Transverse colon (tissue), 4 donors: ENCODE results near the gene GAD2. TPM values are rescaled to one million over a fixed set of nuclear protein-coding genes. Genes with fewer than 3 reads are reported as not detected.
A peak's percentile ranks its signal among the peaks of the same experiment; 100 is the strongest.

Experiments
- DNase-seq: peaks from one replicate; pipeline ENCODE4 v3.0.0-alpha.2; 2019
- H3K27ac ChIP-seq, 4 donors: fragments of 200-600 bp; sonication (generic); 2 replicates each; pipeline ENCODE4 v1.5.1; 2016 to 2018; ENCODE audit warnings: inconsistent platforms in 4 of 4
- H3K27me3 ChIP-seq: fragments of 200-600 bp; sonication (generic); 2 replicates; pipeline ENCODE4 v1.5.1; 2017; ENCODE audit warnings: inconsistent platforms
- H3K36me3 ChIP-seq, 4 donors: fragments of 200-600 bp; sonication (generic); 2 replicates each; pipeline ENCODE4 v1.5.1; 2017 to 2019; ENCODE audit warnings: inconsistent platforms in 4 of 4
- H3K4me1 ChIP-seq, 4 donors: fragments of 200-600 bp; sonication (generic); 2 replicates each; pipeline ENCODE4 v1.5.1; 2017 to 2020; ENCODE audit warnings: inconsistent platforms in 4 of 4
- H3K4me3 ChIP-seq, 4 donors: fragments of 200-600 bp; sonication (generic); 1 replicate in 1 of 4; 2 replicates in 3 of 4; pipeline versions ENCODE4 v1.5.1 to v1.6.1; 2017 to 2019; ENCODE audit warnings: inconsistent platforms in 4 of 4
- H3K9me3 ChIP-seq, 2 donors: fragments of 200-600 bp; sonication (generic); 2 replicates each; pipeline ENCODE4 v1.5.1; 2017 to 2019; ENCODE audit warnings: inconsistent platforms in 2 of 2
- CTCF ChIP-seq, 5 experiments: fragments of 200-600 bp in 3 of 5; fragments of 450-650 bp in 2 of 5; sonication (generic) in 3 of 5; IDR thresholded peaks; 1 replicate in 2 of 5; 2 replicates in 3 of 5; pipeline ENCODE4 v1.5.1; 2016 to 2017; ENCODE audit warnings: antibody characterized with exemption in 5 of 5, inconsistent platforms in 3 of 5, mild to moderate bottlenecking in 2 of 5, moderate library complexity in 1 of 5
- EP300 ChIP-seq: sonication (generic); formaldehyde crosslinking; IDR thresholded peaks from one replicate; pipeline ENCODE4 v1.6.1; 2017; ENCODE audit warnings: antibody characterized with exemption, low read depth
- POLR2A ChIP-seq: fragments of 450-650 bp; IDR thresholded peaks from one replicate; pipeline ENCODE4 v1.6.1; 2016; ENCODE audit warnings: antibody characterized with exemption, mild to moderate bottlenecking, moderate library complexity
- POLR2AphosphoS5 ChIP-seq, 3 donors: sonication (generic); formaldehyde crosslinking; IDR thresholded peaks; one replicate each; pipeline ENCODE4 v1.6.1; 2016; ENCODE audit warnings: antibody characterized with exemption in 3 of 3
- WGBS, 2 donors: methylation state at CpG; one replicate each; pipeline ENCODE4 v1.1.5; 2018; ENCODE audit warnings: low coverage in 1 of 2; 5-methylcytosine and 5-hydroxymethylcytosine counted together
- in situ Hi-C, 4 donors: fragments of 200-750 bp; cut with MboI; loops; one replicate each; pipeline versions ENCODE4 v1.15.0 to v1.15.1; 2017; ENCODE audit warnings: low sequenced_read_pairs in 3 of 4, low pct_ligation_motif_present in 1 of 4, low pct_unique_long_range_greater_than_20kb in 1 of 4
- intact Hi-C: fragments of 100-400 bp; cut with DNase I; formaldehyde crosslinking; loops from one replicate; pipeline ENCODE4 v1.15.1; 2023; ENCODE audit warnings: low total_unique reads
- total RNA-seq, 4 donors: library from RNA; depleted of rRNA; stranded (reverse); fragments of >200 nt; gene quantifications; one replicate each; pipeline ENCODE4 v1.1.0, GENCODE V29; 2016

The GAD2 gene
- total RNA-seq, 4 donors from 2014 or later, result not detected

- in situ Hi-C loops, result loop anchor here in 1 of 4 donors (25.0 kb wide), 1 partner anchor 382 kb away; no protein-coding TSS in a partner anchor
- Histone ChIP-seq H3K27ac (no peak overlapping the region), H3K4me1 (peaks cover 0 to 4% (median 0%) of the 10 kb centered on the region in 4 donors), H3K36me3 (no peaks in the 10 kb centered on the region), H3K27me3 (peaks cover 4% of the 10 kb centered on the region), H3K4me3 (no peak overlapping the region), H3K9me3 (no peaks in the 10 kb centered on the region)
- no peak for DNase-seq
- intact Hi-C loops, result no loop called here
- TF ChIP-seq CTCF (IDR thresholded peaks at IDR 0.05) (peak in 1 of 5 experiments; percentile 19), EP300 (no peak)
- 32 to 60% methylated on average over 5 to 8 of the region's 8 CpGs for WGBS, 2 donors
These were observed 53.2 kb downstream of the GAD2 start for GRCh38 chr10:26269754-26270153.

GRCh38 chr10:26274391-26274790 lies 57.8 kb downstream of the GAD2 start:
- Histone ChIP-seq H3K27me3 (peaks cover 4% of the 10 kb centered on the region), H3K9me3 (no peaks in the 10 kb centered on the region), H3K27ac (no peak overlapping the region), H3K4me1 (no peaks in the 10 kb centered on the region), H3K4me3 (no peak overlapping the region), H3K36me3 (no peaks in the 10 kb centered on the region)
- intact Hi-C loops, result no loop called here
- WGBS, 2 donors, result 83 to 84% methylated on average over 2 to 5 of the region's 5 CpGs
- TF ChIP-seq POLR2AphosphoS5 (IDR thresholded peaks at IDR 0.05), result no peak
- no peak for TF ChIP-seq CTCF (IDR thresholded peaks at IDR 0.05)
- no peak for TF ChIP-seq POLR2A
- no peak for TF ChIP-seq EP300
- in situ Hi-C loops, result loop anchor here in 1 of 4 donors (25.0 kb wide), 1 partner anchor 387 kb away; no protein-coding TSS in a partner anchor
- no peak for DNase-seq

GRCh38 chr10:26278295-26278694 lies 61.7 kb downstream of the GAD2 start:
- WGBS, 2 donors, result 59 to 88% methylated on average over 3 of the region's 3 CpGs
- no peak for TF ChIP-seq EP300
- TF ChIP-seq CTCF (IDR thresholded peaks at IDR 0.05), result no peak
- no peak for TF ChIP-seq POLR2AphosphoS5 (IDR thresholded peaks at IDR 0.05)
- no peak for TF ChIP-seq POLR2A
- in situ Hi-C loops, result no loop called here

GRCh38 chr10:26290236-26290635 lies 73.7 kb downstream of the GAD2 start:
- Histone ChIP-seq H3K27ac (no peak overlapping the region), H3K9me3 (no peaks in the 10 kb centered on the region), H3K4me1 (no peaks in the 10 kb centered on the region), H3K36me3 (no peaks in the 10 kb centered on the region), H3K4me3 (no peak overlapping the region), H3K27me3 (no peaks in the 10 kb centered on the region)
- intact Hi-C loops (no loop called here), in situ Hi-C loops (no loop called here)
- WGBS, 2 donors, result 47 to 59% methylated on average over 4 of the region's 4 CpGs
- no peak for DNase-seq
- TF ChIP-seq POLR2A (no peak), POLR2AphosphoS5 (IDR thresholded peaks at IDR 0.05) (no peak), EP300 (no peak), CTCF (IDR thresholded peaks at IDR 0.05) (no peak)

More at GRCh38 chr10:26278295-26278694, 61.7 kb downstream of the GAD2 start:
- Histone ChIP-seq H3K4me3 (no peak overlapping the region), H3K27ac (no peak overlapping the region), H3K27me3 (no peaks in the 10 kb centered on the region), H3K4me1 (no peaks in the 10 kb centered on the region), H3K9me3 (no peaks in the 10 kb centered on the region), H3K36me3 (no peaks in the 10 kb centered on the region)
- DNase-seq, result no peak
- intact Hi-C loops, result no loop called here
